H9 (cell line): ENCODE results near the gene MRPS26. TPM values are rescaled to one million over a fixed set of nuclear protein-coding genes. Genes with fewer than 3 reads are reported as not detected.

ENCODE experiments used
- DNase-seq: peaks from one replicate; pipeline ENCODE4 v3.0.0-alpha.2; 2017
- H2AFZ ChIP-seq: one replicate; pipeline ENCODE4 v1.6.1; 2013; ENCODE audit warnings: mild to moderate bottlenecking, low read length, control low read depth, moderate library complexity
- H2AK5ac ChIP-seq: 2 replicates; pipeline ENCODE4 v1.6.1; 2013; ENCODE audit warnings: low read length, control low read depth, mixed read lengths; ENCODE audit not compliant: insufficient read length
- H2BK120ac ChIP-seq: one replicate; pipeline ENCODE4 v1.6.1; 2013; ENCODE audit warnings: low read depth, mild to moderate bottlenecking, low read length, control low read depth, inconsistent platforms; ENCODE audit not compliant: poor library complexity, severe bottlenecking
- H2BK12ac ChIP-seq: 2 replicates; pipeline ENCODE4 v1.6.1; 2013; ENCODE audit warnings: low read length, control low read depth, mixed read lengths, low read depth; ENCODE audit not compliant: insufficient read length
- H2BK15ac ChIP-seq: 2 replicates; pipeline ENCODE4 v1.6.1; 2013; ENCODE audit warnings: low read depth, low read length, control low read depth
- H2BK20ac ChIP-seq: one replicate; pipeline ENCODE4 v1.6.1; 2013; ENCODE audit warnings: low read depth, mild to moderate bottlenecking, low read length, control low read depth, inconsistent platforms; ENCODE audit not compliant: poor library complexity, severe bottlenecking
- H2BK5ac ChIP-seq: 2 replicates; pipeline ENCODE4 v1.6.1; 2013; ENCODE audit warnings: low read length, control low read depth, mixed read lengths; ENCODE audit not compliant: insufficient read length
- H3K14ac ChIP-seq: 2 replicates; pipeline ENCODE4 v1.6.1; 2013; ENCODE audit warnings: low read length, control low read depth; ENCODE audit not compliant: insufficient read depth
- H3K18ac ChIP-seq: 2 replicates; pipeline ENCODE4 v1.6.1; 2013; ENCODE audit warnings: low read depth, mild to moderate bottlenecking, mixed read lengths, low read length, control low read depth; ENCODE audit not compliant: insufficient read length
- H3K23ac ChIP-seq: 2 replicates; pipeline ENCODE4 v1.6.1; 2013; ENCODE audit warnings: low read length, control low read depth, mixed read lengths, low read depth; ENCODE audit not compliant: insufficient read length
- H3K23me2 ChIP-seq: 2 replicates; pipeline ENCODE4 v1.6.1; 2013; ENCODE audit warnings: low read depth, mild to moderate bottlenecking, mixed read lengths, low read length, control low read depth; ENCODE audit not compliant: insufficient read length, poor library complexity, severe bottlenecking
- H3K27ac ChIP-seq: 2 replicates; pipeline ENCODE4 v1.5.1; 2013; ENCODE audit warnings: low read length, control low read depth, mixed read lengths, low read depth; ENCODE audit not compliant: insufficient read length
- H3K27me3 ChIP-seq: 2 replicates; pipeline ENCODE4 v1.6.1; 2013; ENCODE audit warnings: low read length, control low read depth, inconsistent platforms; ENCODE audit not compliant: insufficient read depth
- H3K4ac ChIP-seq: 2 replicates; pipeline ENCODE4 v1.6.1; 2013; ENCODE audit warnings: low read depth, mild to moderate bottlenecking, control low read depth, inconsistent platforms, low read length, moderate library complexity
- H3K4me1 ChIP-seq: 2 replicates; pipeline ENCODE4 v1.6.1; 2013; ENCODE audit warnings: low read length, control low read depth, inconsistent platforms; ENCODE audit not compliant: insufficient read depth
- H3K4me2 ChIP-seq: 2 replicates; pipeline ENCODE4 v1.6.1; 2013; ENCODE audit warnings: low read length, control low read depth, mixed read lengths; ENCODE audit not compliant: insufficient read length, insufficient read depth
- H3K56ac ChIP-seq: 2 replicates; pipeline ENCODE4 v1.6.1; 2013; ENCODE audit warnings: low read depth, mild to moderate bottlenecking, mixed read lengths, low read length, control low read depth; ENCODE audit not compliant: insufficient read length
- H3K79me1 ChIP-seq: 2 replicates; pipeline ENCODE4 v1.6.1; 2013; ENCODE audit warnings: low read depth, mild to moderate bottlenecking, moderate library complexity, low read length, control low read depth, inconsistent platforms; ENCODE audit not compliant: insufficient read depth, poor library complexity, severe bottlenecking
- H3K79me2 ChIP-seq: 2 replicates; pipeline ENCODE4 v1.6.1; 2013; ENCODE audit warnings: low read length, control low read depth, inconsistent platforms; ENCODE audit not compliant: insufficient read depth
- H3K9ac ChIP-seq: 2 replicates; pipeline ENCODE4 v1.6.1; 2013; ENCODE audit warnings: low read length, control low read depth, mixed read lengths; ENCODE audit not compliant: insufficient read length; ENCODE audit errors: extremely low read depth
- H3K9me3 ChIP-seq: one replicate; pipeline ENCODE4 v1.6.1; 2013; ENCODE audit warnings: low read depth, low read length, inconsistent platforms; ENCODE audit not compliant: control insufficient read depth
- H3T11ph ChIP-seq: one replicate; pipeline ENCODE4 v1.6.1; 2013; ENCODE audit warnings: mild to moderate bottlenecking, low read length, control low read depth, inconsistent platforms
- H4K20me1 ChIP-seq: one replicate; pipeline ENCODE4 v1.6.1; 2013; ENCODE audit not compliant: control insufficient read depth, insufficient read length, insufficient read depth
- H4K5ac ChIP-seq: 2 replicates; pipeline ENCODE4 v1.6.1; 2013; ENCODE audit warnings: low read depth, mild to moderate bottlenecking, mixed read lengths, low read length, control low read depth; ENCODE audit not compliant: insufficient read length
- H4K8ac ChIP-seq: replicated peaks from 2 replicates; pipeline ENCODE4 v1.6.1; 2013; ENCODE audit warnings: low read length, control low read depth, mixed read lengths, low read depth; ENCODE audit not compliant: insufficient read length
- H4K91ac ChIP-seq: 2 replicates; pipeline ENCODE4 v1.6.1; 2013; ENCODE audit warnings: low read depth, mild to moderate bottlenecking, moderate library complexity, mixed read lengths, low read length, control low read depth; ENCODE audit not compliant: insufficient read length
- H3K27ac Mint-ChIP-seq, 3 experiments: 2 replicates in 2 of 3; 3 replicates in 1 of 3; pipeline ENCODE4 v1.8.0; 2020 to 2021; ENCODE audit warnings: mixed read lengths in 3 of 3, mild to moderate bottlenecking in 1 of 3, moderate library complexity in 1 of 3
- H3K27me3 Mint-ChIP-seq: 2 replicates; pipeline ENCODE4 v1.8.0; 2021; ENCODE audit warnings: low read depth, mild to moderate bottlenecking, moderate library complexity, mixed read lengths
- H3K36me3 Mint-ChIP-seq, 3 experiments: 2 replicates in 2 of 3; 3 replicates in 1 of 3; pipeline ENCODE4 v1.8.0; 2020 to 2021; ENCODE audit warnings: low read depth in 3 of 3, mixed read lengths in 3 of 3; ENCODE audit not compliant: insufficient read depth in 1 of 3
- H3K4me1 Mint-ChIP-seq, 2 experiments: 2 replicates each; pipeline ENCODE4 v1.8.0; 2020; ENCODE audit warnings: mixed read lengths in 2 of 2
- H3K4me3 Mint-ChIP-seq, 2 experiments: 2 replicates in 1 of 2; 3 replicates in 1 of 2; pipeline ENCODE4 v1.8.0; 2020 to 2021; ENCODE audit warnings: mild to moderate bottlenecking in 2 of 2, mixed read lengths in 2 of 2, moderate library complexity in 1 of 2
- H3K9me3 Mint-ChIP-seq, 2 experiments: 2 replicates in 1 of 2; 3 replicates in 1 of 2; pipeline ENCODE4 v1.8.0; 2020; ENCODE audit warnings: mild to moderate bottlenecking in 2 of 2, mixed read lengths in 2 of 2, moderate library complexity in 1 of 2
- CTCF ChIP-seq: fragments of 200-600 bp; sonication (generic); conservative IDR thresholded peaks from 3 replicates; pipeline ENCODE4 v1.8.0; 2021; ENCODE audit warnings: antibody characterized with exemption, mild to moderate bottlenecking
- WGBS: extraction: QIAGEN DNeasy Blood & Tissue Kit; methylation state at CpG from one replicate; pipeline ENCODE4 v1.1.7; 2013; ENCODE audit warnings: missing lambda C conversion rate, low lambda C conversion rate, mixed read lengths; ENCODE audit not compliant: insufficient read length; ENCODE audit errors: extremely low coverage; 5-methylcytosine and 5-hydroxymethylcytosine counted together
- total RNA-seq: library from RNA; stranded (reverse); gene quantifications from 2 replicates; pipeline ENCODE4 v1.2.1, GENCODE V29; 2021

The MRPS26 gene
- total RNA-seq, 1 experiment from 2014 or later, result 97.6 TPM

GRCh38 chr20:3044336-3044965 lies 1.4 kb upstream of the MRPS26 start:
- Histone ChIP-seq H3K4me1 (peaks cover 12% of the 10 kb centered on the region; the same call in 1 of the 2 replicates), H4K8ac (no peak overlapping the region), H3K14ac (no peak overlapping the region), H4K20me1 (no peaks in the 10 kb centered on the region), H3K23me2 (peaks cover 13% of the 10 kb centered on the region), H2AFZ (no peak overlapping the region), H3K27ac (no peak overlapping the region), H3K18ac (no peak overlapping the region), H4K5ac (no peak overlapping the region), H3K4ac (no peak overlapping the region), H3K9me3 (no peaks in the 10 kb centered on the region), H2BK20ac (no peak overlapping the region), H2AK5ac (no peak overlapping the region), H2BK120ac (no peak overlapping the region), H4K91ac (no peak overlapping the region), H3K56ac (no peak overlapping the region), H3K23ac (no peak overlapping the region), H3K9ac (no peak overlapping the region), H2BK12ac (no peak overlapping the region), H3K79me1 (no peaks in the 10 kb centered on the region), H2BK15ac (no peak overlapping the region), H3K4me2 (no peak overlapping the region), H3K79me2 (no peaks in the 10 kb centered on the region; the same call in 1 of the 2 replicates), H2BK5ac (no peak overlapping the region), H3K27me3 (no peaks in the 10 kb centered on the region), H3T11ph (no peak overlapping the region)
- no peaks in the 10 kb centered on the region for H3K9me3 Mint-ChIP-seq
- no peak for DNase-seq
- no peak overlapping the region for H3K27ac Mint-ChIP-seq
- peaks cover 22 to 24% of the 10 kb centered on the region in 2 experiments for H3K4me1 Mint-ChIP-seq
- WGBS, result no CpG with 5 or more reads among the region's 8 CpGs
- H3K4me3 Mint-ChIP-seq, result peak overlapping the region; percentile 94 to 95; a peak in 4 of 5 replicates
- no peaks in the 10 kb centered on the region; the same call in 1 of the 2 replicates for H3K27me3 Mint-ChIP-seq
- peaks cover 19 to 42% (median 40%) of the 10 kb centered on the region in 3 experiments for H3K36me3 Mint-ChIP-seq
- no peak for TF ChIP-seq CTCF
